ENCODE measurements around the gene TDP2.
"Not testable (repeated sequence)": the region's sequence is repeated elsewhere in the genome, so short reads cannot be mapped to it uniquely, and the experiment has no call there.

Gene TDP2

GRCh38 chr6:24678792-24679352, 12.2 kb upstream of the TDP2 start:
- DNase-seq, result not testable (repeated sequence)

GRCh38 chr6:24673625-24674024, 6.9 kb upstream of the TDP2 start:
- DNase-seq, result no peak

- no peak for DNase-seq
Observed at GRCh38 chr6:24672620-24673182, 6.0 kb upstream of the TDP2 start.

- not testable (repeated sequence) for DNase-seq
Observed at GRCh38 chr6:24671077-24671476, 4.4 kb upstream of the TDP2 start.

- DNase-seq, result not testable (repeated sequence)
Observed at GRCh38 chr6:24670492-24670891, 3.8 kb upstream of the TDP2 start.

GRCh38 chr6:24668997-24669361, 2.3 kb upstream of the TDP2 start:
- no peak for DNase-seq

GRCh38 chr6:24668066-24668996, 1.6 kb upstream of the TDP2 start:
- DNase-seq, result not testable (repeated sequence)

GRCh38 chr6:24667378-24667803, 692 bp upstream of the TDP2 start:
- no peak for DNase-seq

GRCh38 chr6:24666097-24666640, 530 bp downstream of the TDP2 start:
- DNase-seq, result peak; percentile 35

- no peak for DNase-seq
Observed at GRCh38 chr6:24664046-24664987, 2.4 kb downstream of the TDP2 start.

- DNase-seq, result no peak
Observed at GRCh38 chr6:24663189-24663588, 3.5 kb downstream of the TDP2 start.

GRCh38 chr6:24662236-24662635, 4.5 kb downstream of the TDP2 start:
- DNase-seq, result no peak

- not testable (repeated sequence) for DNase-seq
Observed at GRCh38 chr6:24661759-24662158, 4.9 kb downstream of the TDP2 start.

GRCh38 chr6:24660105-24660504, 6.6 kb downstream of the TDP2 start:
- no peak for DNase-seq

- DNase-seq, result no peak
Observed at GRCh38 chr6:24659561-24659960, 7.1 kb downstream of the TDP2 start.

GRCh38 chr6:24658573-24659560, 7.8 kb downstream of the TDP2 start:
- DNase-seq, result no peak

- DNase-seq, result no peak
Observed at GRCh38 chr6:24655215-24655614, 11.5 kb downstream of the TDP2 start.

- no peak for DNase-seq
Observed at GRCh38 chr6:24650365-24650764, 16.3 kb downstream of the TDP2 start.

GRCh38 chr6:24649691-24650090, 17.0 kb downstream of the TDP2 start:
- DNase-seq, result no peak

- no peak for DNase-seq
Observed at GRCh38 chr6:24648276-24648675, 18.4 kb downstream of the TDP2 start.

GRCh38 chr6:24646771-24647170, 19.9 kb downstream of the TDP2 start:
- no peak for DNase-seq

Measured in effector CD8-positive, alpha-beta T cell (primary cell).